Tibial artery (tissue), 4 donors: Measurements from ENCODE around the gene KIF19.

Experiments used
- DNase-seq, 2 donors: peaks; one replicate each; pipeline ENCODE4 v3.0.0-alpha.2; 2019
- H3K27ac ChIP-seq, 2 donors: fragments of 200-600 bp; sonication (generic) in 1 of 2; 1 replicate in 1 of 2; 2 replicates in 1 of 2; pipeline ENCODE4 v1.5.1; 2018 to 2019; ENCODE audit warnings: mild to moderate bottlenecking in 1 of 2
- H3K27me3 ChIP-seq, 2 donors: fragments of 200-600 bp; sonication (generic) in 1 of 2; one replicate each; pipeline versions ENCODE4 v1.5.1 to v1.6.0; 2016 to 2019
- H3K36me3 ChIP-seq, 3 donors: fragments of 200-600 bp; sonication (generic) in 2 of 3; one replicate each; pipeline ENCODE4 v1.5.1; 2016 to 2019; ENCODE audit warnings: mild to moderate bottlenecking in 2 of 3
- H3K4me1 ChIP-seq, 4 donors: fragments of 200-600 bp; sonication (generic) in 2 of 4; 1 replicate in 3 of 4; 2 replicates in 1 of 4; pipeline ENCODE4 v1.5.1; 2016 to 2019
- H3K4me3 ChIP-seq, 2 donors: fragments of 200-600 bp; sonication (generic) in 1 of 2; 1 replicate in 1 of 2; 2 replicates in 1 of 2; pipeline ENCODE4 v1.5.1; 2018 to 2019; ENCODE audit warnings: mild to moderate bottlenecking in 2 of 2
- H3K9me3 ChIP-seq, 3 donors: fragments of 200-600 bp; sonication (generic) in 1 of 3; one replicate each; pipeline ENCODE4 v1.5.1; 2016 to 2019
- intact Hi-C: fragments of 100-400 bp; cut with DNase I; formaldehyde crosslinking; loops from one replicate; pipeline ENCODE4 v1.15.0; 2023; ENCODE audit warnings: low total_unique reads
- TF ChIP-seq, protein P1 (sequence below), 2 experiments: fragments of 200-600 bp in 1 of 2; fragments of 450-650 bp in 1 of 2; IDR thresholded peaks; one replicate each; pipeline ENCODE4 v1.5.1; 2017 to 2019; ENCODE audit warnings: antibody characterized with exemption in 2 of 2, mild to moderate bottlenecking in 1 of 2, moderate library complexity in 1 of 2

The KIF19 gene

DNA sequence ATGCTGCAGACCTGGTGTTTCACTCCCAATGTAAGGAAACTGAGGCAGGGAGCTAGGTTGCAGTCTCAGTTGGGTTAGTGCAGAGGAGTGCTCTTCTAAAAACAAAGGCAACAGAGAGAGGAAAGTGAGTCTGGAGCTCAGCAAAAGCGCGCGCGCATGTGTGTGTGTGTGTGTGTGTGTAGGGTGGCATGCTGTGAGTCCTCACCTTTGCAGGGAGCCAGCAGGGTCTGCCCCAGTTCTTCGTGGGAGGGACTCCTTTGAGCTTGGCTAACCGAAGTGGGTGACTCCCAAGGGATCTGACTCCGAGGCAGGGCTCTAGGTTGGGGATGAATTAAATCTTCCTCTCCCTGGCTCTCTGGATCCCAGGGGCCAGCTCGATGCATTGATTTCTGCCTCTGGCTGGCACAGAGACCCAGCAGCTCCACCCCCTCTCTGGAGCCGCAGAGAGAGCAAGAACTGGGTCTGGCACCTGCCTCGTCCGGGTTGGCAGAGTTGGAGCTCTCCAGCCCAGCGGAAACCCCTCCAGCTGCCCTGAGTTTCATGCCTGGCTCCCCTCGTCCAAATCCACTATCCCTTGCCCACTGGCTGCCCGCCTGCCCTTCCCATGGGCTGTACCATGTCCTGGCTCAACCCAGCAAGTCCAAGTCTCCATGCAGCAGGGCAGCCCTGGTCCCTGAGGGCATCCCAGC, 36.9 kb downstream of the KIF19 start:
- Histone ChIP-seq H3K27ac (no peak overlapping the region), H3K4me1 (peaks cover 0 to 7% (median 0%) of the 10 kb centered on the region in 4 donors), H3K27me3 (peaks cover 0 to 78% of the 10 kb centered on the region in 2 donors), H3K9me3 (no peaks in the 10 kb centered on the region), H3K4me3 (no peak overlapping the region), H3K36me3 (no peaks in the 10 kb centered on the region)
- DNase-seq: no peak
- TF ChIP-seq, protein P1, sequence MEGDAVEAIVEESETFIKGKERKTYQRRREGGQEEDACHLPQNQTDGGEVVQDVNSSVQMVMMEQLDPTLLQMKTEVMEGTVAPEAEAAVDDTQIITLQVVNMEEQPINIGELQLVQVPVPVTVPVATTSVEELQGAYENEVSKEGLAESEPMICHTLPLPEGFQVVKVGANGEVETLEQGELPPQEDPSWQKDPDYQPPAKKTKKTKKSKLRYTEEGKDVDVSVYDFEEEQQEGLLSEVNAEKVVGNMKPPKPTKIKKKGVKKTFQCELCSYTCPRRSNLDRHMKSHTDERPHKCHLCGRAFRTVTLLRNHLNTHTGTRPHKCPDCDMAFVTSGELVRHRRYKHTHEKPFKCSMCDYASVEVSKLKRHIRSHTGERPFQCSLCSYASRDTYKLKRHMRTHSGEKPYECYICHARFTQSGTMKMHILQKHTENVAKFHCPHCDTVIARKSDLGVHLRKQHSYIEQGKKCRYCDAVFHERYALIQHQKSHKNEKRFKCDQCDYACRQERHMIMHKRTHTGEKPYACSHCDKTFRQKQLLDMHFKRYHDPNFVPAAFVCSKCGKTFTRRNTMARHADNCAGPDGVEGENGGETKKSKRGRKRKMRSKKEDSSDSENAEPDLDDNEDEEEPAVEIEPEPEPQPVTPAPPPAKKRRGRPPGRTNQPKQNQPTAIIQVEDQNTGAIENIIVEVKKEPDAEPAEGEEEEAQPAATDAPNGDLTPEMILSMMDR (IDR thresholded peaks at IDR 0.05): no peak
- intact Hi-C loops: loop anchor here (5.0 kb wide), 1 partner anchor 156 kb away; no protein-coding TSS in a partner anchor

- H3K36me3 ChIP-seq: no peaks in the 10 kb centered on the region
- no peak within 1 kb of the TSS for H3K4me3 ChIP-seq
- H3K9me3 ChIP-seq: no peaks in the 10 kb centered on the region
- H3K4me1 ChIP-seq: peaks cover 0 to 6% (median 3%) of the 10 kb centered on the region in 4 donors
- TF ChIP-seq, protein P1 (IDR thresholded peaks at IDR 0.05): no peak
- no peak for DNase-seq
- intact Hi-C loops: no loop called here
- H3K27me3 ChIP-seq: peaks cover 0 to 65% of the 10 kb centered on the region in 2 donors
- H3K27ac ChIP-seq: no peak within 1 kb of the TSS
These were observed 41.2 kb downstream of the KIF19 start, which contains the start of gene GPR142 for GRCh38 chr17:74367206-74367605. TSS of gene GPR142 (plus strand) at chr17:74367506. CDS start at chr17:74369541, 2,035 bp downstream.

GRCh38 chr17:74368341-74369081, 42.5 kb downstream of the KIF19 start:
- Histone ChIP-seq H3K27ac (no peak overlapping the region), H3K4me1 (peaks cover 0 to 6% (median 3%) of the 10 kb centered on the region in 4 donors), H3K4me3 (no peak overlapping the region), H3K27me3 (peaks cover 0 to 57% of the 10 kb centered on the region in 2 donors), H3K36me3 (no peaks in the 10 kb centered on the region), H3K9me3 (no peaks in the 10 kb centered on the region)
- DNase-seq: peak; percentile 61 to 83
- intact Hi-C loops: loop anchor here (1.0 kb wide), 1 partner anchor 125 kb away; no protein-coding TSS in a partner anchor
- TF ChIP-seq, protein P1 (IDR thresholded peaks at IDR 0.05): peak; percentile 91 to 98

DNA sequence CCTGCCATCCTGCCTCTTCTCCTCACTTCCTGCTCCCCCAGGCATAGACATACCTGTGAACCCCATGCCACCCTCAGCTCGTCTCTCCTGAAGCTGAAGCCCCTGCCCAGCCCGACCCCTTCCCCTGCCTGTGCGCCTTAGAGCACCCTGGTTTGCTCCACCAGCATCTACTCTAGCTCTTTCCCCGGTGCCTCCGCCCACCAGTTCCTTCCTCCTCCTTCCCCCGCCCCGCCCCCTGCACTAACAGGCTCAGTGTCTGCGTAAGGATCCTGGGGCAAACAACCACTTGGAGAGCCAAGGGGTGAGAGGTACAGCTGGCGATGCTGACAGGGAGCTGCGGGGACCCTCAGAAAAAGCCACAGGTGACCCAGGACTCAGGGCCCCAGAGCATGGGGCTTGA, 43.2 kb downstream of the KIF19 start:
- TF ChIP-seq, protein P1 (IDR thresholded peaks at IDR 0.05): no peak
- intact Hi-C loops: no loop called here
- Histone ChIP-seq H3K36me3 (no peaks in the 10 kb centered on the region), H3K27me3 (peaks cover 0 to 57% of the 10 kb centered on the region in 2 donors), H3K4me1 (peaks cover 0 to 6% (median 3%) of the 10 kb centered on the region in 4 donors), H3K9me3 (no peaks in the 10 kb centered on the region), H3K4me3 (no peak overlapping the region), H3K27ac (no peak overlapping the region)
- peak in 1 of 2 donors; percentile 62 for DNase-seq

GRCh38 chr17:74369665-74370490, 43.9 kb downstream of the KIF19 start:
- Histone ChIP-seq H3K27me3 (peaks cover 0 to 57% of the 10 kb centered on the region in 2 donors), H3K27ac (no peak overlapping the region), H3K4me1 (peaks cover 0 to 6% (median 3%) of the 10 kb centered on the region in 4 donors), H3K4me3 (no peak overlapping the region), H3K9me3 (no peaks in the 10 kb centered on the region), H3K36me3 (no peaks in the 10 kb centered on the region)
- intact Hi-C loops: no loop called here
- TF ChIP-seq, protein P1 (IDR thresholded peaks at IDR 0.05): no peak
- no peak for DNase-seq
